Natural killer cell treated with Interleukin-12 subunit alpha and Interleukin-12 subunit beta and Interleukin-15 and Interleukin-18, amount 100 ng/mL, for 72 hours (primary cell): ENCODE measurements around the gene C11orf24. TPM values are rescaled to one million over a fixed set of nuclear protein-coding genes. Genes with fewer than 3 reads are reported as not detected.
"Not testable (repeated sequence)": the region's sequence is repeated elsewhere in the genome, so short reads cannot be mapped to it uniquely, and the experiment has no call there.

Experiments used
- ATAC-seq, 2 donors: fragments of 150-1000 bp; cut with Tn5 transposase in 1 of 2; sonication (Bioruptor Pico), chemical (Tn5 transposase) in 1 of 2; 2 replicates each; pipeline ENCODE4 v1.10.0; 2021
- DNase-seq: peaks from one replicate; pipeline ENCODE4 v3.0.0; 2022; ENCODE audit warnings: low spot score
- H3K27ac Mint-ChIP-seq, 2 donors: 1 replicate in 1 of 2; 2 replicates in 1 of 2; pipeline ENCODE4 v1.8.0; 2022; ENCODE audit warnings: mixed read lengths in 2 of 2, mild to moderate bottlenecking in 1 of 2, moderate library complexity in 1 of 2
- H3K27me3 Mint-ChIP-seq, 2 donors: 1 replicate in 1 of 2; 2 replicates in 1 of 2; pipeline ENCODE4 v1.8.0; 2022; ENCODE audit warnings: mixed read lengths in 2 of 2
- H3K36me3 Mint-ChIP-seq: one replicate; pipeline ENCODE4 v1.8.0; 2022; ENCODE audit warnings: mixed read lengths
- H3K4me1 Mint-ChIP-seq, 2 donors: 1 replicate in 1 of 2; 2 replicates in 1 of 2; pipeline ENCODE4 v1.8.0; 2022; ENCODE audit warnings: low read depth in 2 of 2, mixed read lengths in 2 of 2, mild to moderate bottlenecking in 1 of 2
- H3K4me3 Mint-ChIP-seq: one replicate; pipeline ENCODE4 v1.8.0; 2022; ENCODE audit warnings: mixed read lengths
- H3K9me3 Mint-ChIP-seq: 2 replicates; pipeline ENCODE4 v1.8.0; 2022; ENCODE audit warnings: mixed read lengths
- total RNA-seq, 2 donors: library from RNA; stranded (reverse); gene quantifications; one replicate each; pipeline ENCODE4 v1.2.3, GENCODE V29; 2022

C11orf24 gene
- total RNA-seq, 2 donors from 2014 or later = 43.0 to 64.8 TPM

GRCh38 chr11:68295271-68295670, 23.5 kb upstream of the C11orf24 start:
- Mint-ChIP-seq H3K4me3 (no peak overlapping the region), H3K27me3 (no peaks in the 10 kb centered on the region), H3K27ac (no peak overlapping the region), H3K36me3 (no peaks in the 10 kb centered on the region), H3K9me3 (no peaks in the 10 kb centered on the region), H3K4me1 (no peaks in the 10 kb centered on the region)
- DNase-seq = no peak
- ATAC-seq = no peak

GRCh38 chr11:68293708-68294107, 21.9 kb upstream of the C11orf24 start:
- no peak overlapping the region for H3K27ac Mint-ChIP-seq
- no peaks in the 10 kb centered on the region for H3K9me3 Mint-ChIP-seq
- H3K36me3 Mint-ChIP-seq = no peaks in the 10 kb centered on the region
- ATAC-seq = no peak
- H3K4me3 Mint-ChIP-seq = no peak overlapping the region
- H3K27me3 Mint-ChIP-seq = no peaks in the 10 kb centered on the region
- no peak for DNase-seq
- H3K4me1 Mint-ChIP-seq = no peaks in the 10 kb centered on the region

GRCh38 chr11:68289456-68289855, 17.7 kb upstream of the C11orf24 start:
- ATAC-seq (no peak), DNase-seq (no peak)
- H3K9me3 Mint-ChIP-seq = peaks cover 3% of the 10 kb centered on the region
- H3K4me1 Mint-ChIP-seq = peaks cover 3 to 5% of the 10 kb centered on the region in 2 donors
- H3K27ac Mint-ChIP-seq = no peak overlapping the region
- H3K4me3 Mint-ChIP-seq = no peak overlapping the region
- peaks cover 5% of the 10 kb centered on the region for H3K36me3 Mint-ChIP-seq
- no peaks in the 10 kb centered on the region for H3K27me3 Mint-ChIP-seq

GRCh38 chr11:68287419-68287818, 15.6 kb upstream of the C11orf24 start:
- no peak for ATAC-seq
- peaks cover 10% of the 10 kb centered on the region for H3K36me3 Mint-ChIP-seq
- DNase-seq = no peak
- peaks cover 6% of the 10 kb centered on the region for H3K9me3 Mint-ChIP-seq
- no peaks in the 10 kb centered on the region for H3K27me3 Mint-ChIP-seq
- no peak overlapping the region for H3K27ac Mint-ChIP-seq
- no peak overlapping the region for H3K4me3 Mint-ChIP-seq
- peaks cover 16 to 20% of the 10 kb centered on the region in 2 donors for H3K4me1 Mint-ChIP-seq

- Mint-ChIP-seq H3K4me3 (peak overlapping the region; percentile 41), H3K4me1 (peaks cover 31 to 38% of the 10 kb centered on the region in 2 donors), H3K27ac (peak overlapping the region; percentile 20 to 41)
- not testable (repeated sequence) for DNase-seq, H3K27me3 Mint-ChIP-seq, ATAC-seq, H3K36me3 Mint-ChIP-seq, H3K9me3 Mint-ChIP-seq
Measured at GRCh38 chr11:68284588-68284987, 12.8 kb upstream of the C11orf24 start.

- H3K9me3 Mint-ChIP-seq = peaks cover 6% of the 10 kb centered on the region
- peak overlapping the region; percentile 85 to 97 for H3K27ac Mint-ChIP-seq
- H3K4me1 Mint-ChIP-seq = peaks cover 33 to 40% of the 10 kb centered on the region in 2 donors
- peaks cover 10% of the 10 kb centered on the region for H3K36me3 Mint-ChIP-seq
- DNase-seq (no peak), ATAC-seq (no peak)
- H3K4me3 Mint-ChIP-seq = peak overlapping the region; percentile 75
- H3K27me3 Mint-ChIP-seq = no peaks in the 10 kb centered on the region
Measured at GRCh38 chr11:68282861-68283230, 11.1 kb upstream of the C11orf24 start.

- Mint-ChIP-seq H3K4me1 (peaks cover 33 to 40% of the 10 kb centered on the region in 2 donors), H3K36me3 (peaks cover 10% of the 10 kb centered on the region), H3K27me3 (no peaks in the 10 kb centered on the region), H3K9me3 (peaks cover 6% of the 10 kb centered on the region), H3K4me3 (peak overlapping the region; percentile 75), H3K27ac (peak overlapping the region; percentile 85 to 97)
- DNase-seq (peak; percentile 87), ATAC-seq (peak; percentile 98)
Measured at GRCh38 chr11:68282141-68282860, 10.5 kb upstream of the C11orf24 start.

GRCh38 chr11:68279676-68280075, 7.9 kb upstream of the C11orf24 start:
- Mint-ChIP-seq H3K27me3 (no peaks in the 10 kb centered on the region), H3K36me3 (peaks cover 7% of the 10 kb centered on the region), H3K4me1 (peaks cover 32 to 37% of the 10 kb centered on the region in 2 donors), H3K27ac (peak overlapping the region; percentile 40 to 56), H3K9me3 (peaks cover 5% of the 10 kb centered on the region), H3K4me3 (peak overlapping the region; percentile 28)
- ATAC-seq (no peak), DNase-seq (no peak)

- H3K9me3 Mint-ChIP-seq = no peaks in the 10 kb centered on the region
- H3K27me3 Mint-ChIP-seq = no peaks in the 10 kb centered on the region
- H3K27ac Mint-ChIP-seq = no peak overlapping the region
- H3K4me3 Mint-ChIP-seq = no peak overlapping the region
- peaks cover 14 to 18% of the 10 kb centered on the region in 2 donors for H3K4me1 Mint-ChIP-seq
- no peaks in the 10 kb centered on the region for H3K36me3 Mint-ChIP-seq
- ATAC-seq (no peak), DNase-seq (no peak)
Measured at GRCh38 chr11:68276861-68277260, 5.1 kb upstream of the C11orf24 start.

- H3K9me3 Mint-ChIP-seq = no peaks in the 10 kb centered on the region
- no peak overlapping the region for H3K27ac Mint-ChIP-seq
- H3K36me3 Mint-ChIP-seq = no peaks in the 10 kb centered on the region
- H3K4me3 Mint-ChIP-seq = no peak overlapping the region
- no peaks in the 10 kb centered on the region for H3K27me3 Mint-ChIP-seq
- peaks cover 14 to 18% of the 10 kb centered on the region in 2 donors for H3K4me1 Mint-ChIP-seq
- no peak for ATAC-seq
- DNase-seq = no peak
Measured at GRCh38 chr11:68275721-68276507, 4.1 kb upstream of the C11orf24 start.

GRCh38 chr11:68274306-68274705, 2.5 kb upstream of the C11orf24 start:
- DNase-seq = no peak
- Mint-ChIP-seq H3K27ac (peak overlapping the region in 1 of 2 donors; percentile 50), H3K36me3 (peaks cover 4% of the 10 kb centered on the region), H3K9me3 (no peaks in the 10 kb centered on the region), H3K4me1 (peaks cover 22 to 23% of the 10 kb centered on the region in 2 donors), H3K27me3 (no peaks in the 10 kb centered on the region), H3K4me3 (peak overlapping the region; percentile 35)
- ATAC-seq = no peak

GRCh38 chr11:68273026-68273738, 1.4 kb upstream of the C11orf24 start:
- Mint-ChIP-seq H3K36me3 (peaks cover 4% of the 10 kb centered on the region), H3K9me3 (no peaks in the 10 kb centered on the region), H3K4me1 (peaks cover 26 to 29% of the 10 kb centered on the region in 2 donors), H3K27me3 (no peaks in the 10 kb centered on the region), H3K4me3 (peak overlapping the region; percentile 89), H3K27ac (peak overlapping the region; percentile 88 to 93)
- DNase-seq = no peak
- ATAC-seq = no peak

- Mint-ChIP-seq H3K9me3 (no peaks in the 10 kb centered on the region), H3K27ac (peak overlapping the region; percentile 88 to 93), H3K27me3 (no peaks in the 10 kb centered on the region), H3K36me3 (peaks cover 4% of the 10 kb centered on the region), H3K4me3 (peak overlapping the region; percentile 89), H3K4me1 (peaks cover 29 to 35% of the 10 kb centered on the region in 2 donors)
- DNase-seq (no peak), ATAC-seq (peak; percentile 54 to 59)
Measured at GRCh38 chr11:68271023-68271780, 571 bp downstream of the C11orf24 start.
